ENCODE results near the gene MRPL41.

MRPL41 gene

DNA sequence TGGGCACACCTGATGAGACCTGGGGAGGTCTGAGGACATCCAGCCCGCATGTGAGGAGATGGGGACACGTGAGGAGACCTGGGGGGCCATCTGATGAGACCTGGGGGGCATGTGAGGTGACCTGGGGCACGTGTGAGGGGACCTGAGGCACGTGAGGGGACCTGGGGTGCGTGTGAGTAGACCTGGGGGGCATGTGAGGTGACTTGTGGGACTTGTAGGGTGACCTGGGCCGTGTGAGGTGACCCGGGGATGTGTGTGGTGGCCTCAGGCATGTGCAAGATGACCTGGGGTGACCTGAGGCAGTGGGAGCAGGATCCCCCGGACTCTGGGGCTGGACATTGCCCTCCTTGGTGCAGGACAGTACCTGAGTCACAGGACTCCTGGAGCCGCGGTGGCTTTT, 32.1 kb upstream of the MRPL41 start:
- no peak for DNase-seq (ENCODE audit: low read depth)
- H3K4me3 ChIP-seq (ENCODE audit: low read length), result no peak overlapping the region
- no peak for TF ChIP-seq CTCF (IDR thresholded peaks at IDR 0.05; ENCODE audit: insufficient read depth, low read depth, low read length, missing control alignments)

- DNase-seq (ENCODE audit: low read depth), result no peak
- H3K4me3 ChIP-seq (ENCODE audit: low read length), result no peak overlapping the region
- TF ChIP-seq CTCF (IDR thresholded peaks at IDR 0.05; ENCODE audit: insufficient read depth, low read depth, low read length, missing control alignments), result no peak
Measured at GRCh38 chr9:137520614-137521404, 30.9 kb upstream of the MRPL41 start.

- TF ChIP-seq CTCF (IDR thresholded peaks at IDR 0.05; ENCODE audit: insufficient read depth, low read depth, low read length, missing control alignments), result no peak
- no peak overlapping the region for H3K4me3 ChIP-seq (ENCODE audit: low read length)
- no peak for DNase-seq (ENCODE audit: low read depth)
Measured at GRCh38 chr9:137521405-137521985, 30.2 kb upstream of the MRPL41 start.

- TF ChIP-seq CTCF (IDR thresholded peaks at IDR 0.05; ENCODE audit: insufficient read depth, low read depth, low read length, missing control alignments), result no peak
- H3K4me3 ChIP-seq (ENCODE audit: low read length), result no peak overlapping the region
- DNase-seq (ENCODE audit: low read depth), result no peak
Measured at GRCh38 chr9:137522746-137523455, 28.8 kb upstream of the MRPL41 start.

DNA sequence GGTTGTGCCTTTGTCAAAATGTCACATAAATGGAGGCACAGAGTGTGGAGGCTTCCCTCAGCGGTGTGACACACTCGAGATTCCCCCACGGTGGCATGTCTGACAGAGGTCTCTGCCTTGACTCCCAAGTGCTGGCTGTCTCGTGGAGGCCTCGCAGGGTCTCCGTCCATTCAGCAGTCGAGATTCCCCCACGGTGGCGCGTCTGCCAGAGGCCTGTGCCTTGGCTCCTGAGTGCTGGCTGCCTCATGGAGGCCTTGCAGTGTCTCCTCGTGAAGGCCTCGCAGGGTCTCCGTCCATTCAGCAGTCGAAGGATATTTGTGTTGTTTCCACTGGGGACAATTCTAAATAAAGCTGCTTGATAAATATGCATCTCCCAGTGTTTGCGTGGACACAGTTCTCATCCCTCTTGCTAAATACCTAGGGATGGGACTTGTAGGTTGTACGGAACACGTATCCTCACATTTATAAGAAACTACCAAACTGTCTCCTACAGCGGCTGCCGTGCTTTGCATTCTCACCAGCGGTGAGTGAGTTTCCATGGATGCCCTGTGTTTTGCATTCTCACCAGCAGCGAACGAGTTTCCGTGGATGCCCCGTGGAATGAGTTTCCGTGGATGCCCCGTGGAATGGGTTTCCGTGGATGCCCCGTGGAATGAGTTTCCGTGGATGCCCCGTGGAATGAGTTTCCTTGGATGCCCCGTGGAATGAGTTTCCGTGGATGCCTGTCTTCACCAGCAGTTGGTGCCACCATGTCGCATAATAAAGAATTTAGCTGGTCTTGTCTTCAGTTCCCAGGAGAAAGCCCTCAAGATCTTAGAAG, 27.3 kb upstream of the MRPL41 start:
- no peak for TF ChIP-seq CTCF (IDR thresholded peaks at IDR 0.05; ENCODE audit: insufficient read depth, low read depth, low read length, missing control alignments)
- DNase-seq (ENCODE audit: low read depth), result no peak

DNA sequence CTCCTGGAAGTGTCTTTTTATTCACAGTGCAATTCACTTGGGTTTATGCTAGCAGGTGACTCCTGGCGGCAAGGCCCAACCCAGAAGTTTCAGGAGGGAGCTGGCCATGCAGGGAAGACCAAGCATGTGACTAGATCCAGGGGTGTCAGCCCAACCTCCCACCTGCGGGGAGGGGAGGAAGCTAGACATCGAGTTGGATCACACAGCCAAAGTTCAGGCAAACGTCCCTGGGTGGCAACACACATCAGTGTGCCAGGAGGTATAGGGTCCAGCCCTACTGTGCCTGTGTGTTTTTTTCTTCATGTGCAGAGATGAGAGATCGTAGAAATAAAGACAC, 26.7 kb upstream of the MRPL41 start:
- no peak overlapping the region for H3K4me3 ChIP-seq (ENCODE audit: low read length)
- TF ChIP-seq CTCF (IDR thresholded peaks at IDR 0.05; ENCODE audit: insufficient read depth, low read depth, low read length, missing control alignments), result no peak
- DNase-seq (ENCODE audit: low read depth), result no peak

More for the DNA sequence above, 27.3 kb upstream of the MRPL41 start:
- H3K4me3 ChIP-seq (ENCODE audit: low read length), result no peak overlapping the region
